Neural cell (in vitro differentiated cells): Measurements from ENCODE around the gene TMEM39A. TPM values are rescaled to one million over a fixed set of nuclear protein-coding genes. Genes with fewer than 3 reads are reported as not detected.

Experiments used
- H2AFZ ChIP-seq: fragments of 200-600, 300-800 bp; sonication (generic), shearing (Covaris generic); 2 replicates; pipeline ENCODE4 v1.6.0; 2014; ENCODE audit warnings: low read depth, mild to moderate bottlenecking, antibody characterized with exemption, low read length, moderate library complexity
- H3F3A ChIP-seq: fragments of 200-600 bp; shearing (Covaris generic); 2 replicates; pipeline ENCODE4 v1.6.1; 2016; ENCODE audit warnings: mild to moderate bottlenecking, moderate library complexity, mixed read lengths, antibody characterized with exemption, low read length; ENCODE audit not compliant: insufficient read depth, poor library complexity, severe bottlenecking
- H3K27ac ChIP-seq: fragments of 200-600, 300-800 bp; sonication (generic), shearing (Covaris generic); 2 replicates; pipeline ENCODE4 v1.5.1; 2014; ENCODE audit warnings: mild to moderate bottlenecking, low read length, moderate library complexity
- H3K27me3 ChIP-seq: fragments of 300-800, 200-600 bp; sonication (generic), shearing (Covaris generic); 2 replicates; pipeline ENCODE4 v1.6.0; 2014; ENCODE audit warnings: mild to moderate bottlenecking, low read depth, low read length, moderate library complexity; ENCODE audit not compliant: insufficient read depth
- H3K36me3 ChIP-seq: fragments of 300-800, 200-600 bp; sonication (generic), shearing (Covaris generic); 2 replicates; pipeline ENCODE4 v1.5.1; 2014; ENCODE audit warnings: mild to moderate bottlenecking, antibody characterized with exemption, low read length, moderate library complexity; ENCODE audit not compliant: insufficient read depth
- H3K4me2 ChIP-seq: fragments of 300-800, 200-600 bp; sonication (generic), shearing (Covaris generic); 2 replicates; pipeline ENCODE4 v1.6.0; 2014; ENCODE audit warnings: mild to moderate bottlenecking, low read length
- H3K4me3 ChIP-seq: fragments of 300-800, 200-600 bp; sonication (generic), shearing (Covaris generic); 2 replicates; pipeline ENCODE4 v1.5.1; 2014; ENCODE audit warnings: mild to moderate bottlenecking, low read length, moderate library complexity
- H3K79me2 ChIP-seq: fragments of 200-600 bp; shearing (Covaris generic); replicated peaks from 2 replicates; pipeline ENCODE4 v1.6.0; 2014; ENCODE audit warnings: mild to moderate bottlenecking, low read length, moderate library complexity; ENCODE audit not compliant: insufficient read depth
- H3K9ac ChIP-seq: fragments of 300-800, 200-600 bp; sonication (generic), shearing (Covaris generic); 2 replicates; pipeline ENCODE4 v1.6.1; 2016; ENCODE audit warnings: mild to moderate bottlenecking, low read length, mixed read lengths
- H3K9me2 ChIP-seq: fragments of 200-600 bp; shearing (Covaris generic); 2 replicates; pipeline ENCODE4 v1.6.1; 2016; ENCODE audit warnings: mild to moderate bottlenecking, low read length, mixed read lengths; ENCODE audit not compliant: insufficient read depth
- H3K9me3 ChIP-seq: fragments of 200-600, 300-800 bp; sonication (generic), shearing (Covaris generic); 2 replicates; pipeline ENCODE4 v1.6.1; 2016; ENCODE audit warnings: mild to moderate bottlenecking, mixed run types, low read length, moderate library complexity, mixed read lengths
- H4K20me1 ChIP-seq: fragments of 200-600 bp; shearing (Covaris generic); 2 replicates; pipeline ENCODE4 v1.6.1; 2016; ENCODE audit warnings: mild to moderate bottlenecking, mixed run types; ENCODE audit not compliant: insufficient read depth
- CTCF ChIP-seq: fragments of 450-650 bp; IDR thresholded peaks from 2 replicates; pipeline ENCODE4 v1.5.1; 2014; ENCODE audit warnings: antibody characterized with exemption, mild to moderate bottlenecking, moderate library complexity; ENCODE audit not compliant: poor library complexity, severe bottlenecking
- EP300 ChIP-seq: fragments of 450-650 bp; conservative IDR thresholded peaks from 2 replicates; pipeline ENCODE4 v1.6.1; 2014; ENCODE audit warnings: antibody characterized with exemption, mild to moderate bottlenecking, moderate library complexity; ENCODE audit not compliant: poor library complexity, severe bottlenecking
- EZH2 ChIP-seq: fragments of 200-600, 300-800 bp; shearing (Covaris generic), sonication (generic); IDR thresholded peaks from 2 replicates; pipeline ENCODE4 v1.6.1; 2014; ENCODE audit warnings: antibody characterized with exemption, low read length, borderline replicate concordance, mild to moderate bottlenecking; ENCODE audit not compliant: insufficient read depth, poor library complexity, severe bottlenecking
- MXI1 ChIP-seq: fragments of 450-650 bp; conservative IDR thresholded peaks from 2 replicates; pipeline ENCODE4 v1.6.1; 2014; ENCODE audit warnings: antibody characterized with exemption, mild to moderate bottlenecking; ENCODE audit not compliant: poor library complexity, severe bottlenecking
- POLR2AphosphoS5 ChIP-seq: IDR thresholded peaks from 2 replicates; pipeline ENCODE4 v1.6.1; 2012
- RAD21 ChIP-seq: fragments of 450-650 bp; conservative IDR thresholded peaks from 2 replicates; pipeline ENCODE4 v1.6.1; 2014; ENCODE audit warnings: antibody characterized with exemption, mild to moderate bottlenecking, moderate library complexity
- SMC3 ChIP-seq: fragments of 450-650 bp; conservative IDR thresholded peaks from 2 replicates; pipeline ENCODE4 v1.6.1; 2014; ENCODE audit warnings: antibody characterized with exemption, mild to moderate bottlenecking, moderate library complexity; ENCODE audit not compliant: poor library complexity
- TAF1 ChIP-seq: IDR thresholded peaks from 2 replicates; pipeline ENCODE4 v1.6.1; 2012; ENCODE audit warnings: low read depth
- polyA plus RNA-seq: library from polyadenylated mRNA; depleted of rRNA; stranded (reverse); fragments of >200 nt; gene quantifications from 2 replicates; pipeline ENCODE4 v1.2.3, GENCODE V29; 2014
- TF ChIP-seq, protein P1 (sequence below): IDR thresholded peaks from 2 replicates; pipeline ENCODE4 v1.6.1; 2012; ENCODE audit warnings: borderline replicate concordance

The TMEM39A gene
- polyA plus RNA-seq, 1 donor from 2014 or later, result 21.1 TPM

- TF ChIP-seq POLR2AphosphoS5 (no peak), EP300 (no peak), TAF1 (no peak), MXI1 (no peak), EZH2 (no peak), SMC3 (no peak), RAD21 (no peak)
- TF ChIP-seq, protein P1, sequence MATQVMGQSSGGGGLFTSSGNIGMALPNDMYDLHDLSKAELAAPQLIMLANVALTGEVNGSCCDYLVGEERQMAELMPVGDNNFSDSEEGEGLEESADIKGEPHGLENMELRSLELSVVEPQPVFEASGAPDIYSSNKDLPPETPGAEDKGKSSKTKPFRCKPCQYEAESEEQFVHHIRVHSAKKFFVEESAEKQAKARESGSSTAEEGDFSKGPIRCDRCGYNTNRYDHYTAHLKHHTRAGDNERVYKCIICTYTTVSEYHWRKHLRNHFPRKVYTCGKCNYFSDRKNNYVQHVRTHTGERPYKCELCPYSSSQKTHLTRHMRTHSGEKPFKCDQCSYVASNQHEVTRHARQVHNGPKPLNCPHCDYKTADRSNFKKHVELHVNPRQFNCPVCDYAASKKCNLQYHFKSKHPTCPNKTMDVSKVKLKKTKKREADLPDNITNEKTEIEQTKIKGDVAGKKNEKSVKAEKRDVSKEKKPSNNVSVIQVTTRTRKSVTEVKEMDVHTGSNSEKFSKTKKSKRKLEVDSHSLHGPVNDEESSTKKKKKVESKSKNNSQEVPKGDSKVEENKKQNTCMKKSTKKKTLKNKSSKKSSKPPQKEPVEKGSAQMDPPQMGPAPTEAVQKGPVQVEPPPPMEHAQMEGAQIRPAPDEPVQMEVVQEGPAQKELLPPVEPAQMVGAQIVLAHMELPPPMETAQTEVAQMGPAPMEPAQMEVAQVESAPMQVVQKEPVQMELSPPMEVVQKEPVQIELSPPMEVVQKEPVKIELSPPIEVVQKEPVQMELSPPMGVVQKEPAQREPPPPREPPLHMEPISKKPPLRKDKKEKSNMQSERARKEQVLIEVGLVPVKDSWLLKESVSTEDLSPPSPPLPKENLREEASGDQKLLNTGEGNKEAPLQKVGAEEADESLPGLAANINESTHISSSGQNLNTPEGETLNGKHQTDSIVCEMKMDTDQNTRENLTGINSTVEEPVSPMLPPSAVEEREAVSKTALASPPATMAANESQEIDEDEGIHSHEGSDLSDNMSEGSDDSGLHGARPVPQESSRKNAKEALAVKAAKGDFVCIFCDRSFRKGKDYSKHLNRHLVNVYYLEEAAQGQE, result no peak
- H3K36me3 ChIP-seq, result peaks cover 8% of the 10 kb centered on the region
- H3K9me3 ChIP-seq, result no peaks in the 10 kb centered on the region
- no peaks in the 10 kb centered on the region for H3K9me2 ChIP-seq
- no peak overlapping the region for H2AFZ ChIP-seq
- H3K27me3 ChIP-seq, result no peaks in the 10 kb centered on the region
- H4K20me1 ChIP-seq, result no peaks in the 10 kb centered on the region
- H3K4me2 ChIP-seq, result no peak overlapping the region
- no peak overlapping the region for H3K27ac ChIP-seq
- H3K4me3 ChIP-seq, result no peak overlapping the region
- no peaks in the 10 kb centered on the region for H3F3A ChIP-seq
- H3K79me2 ChIP-seq, result no peaks in the 10 kb centered on the region
- no peak overlapping the region for H3K9ac ChIP-seq
Observed at GRCh38 chr3:119483101-119483500, 19.7 kb upstream of the TMEM39A start.

GRCh38 chr3:119481079-119481478 lies 17.7 kb upstream of the TMEM39A start:
- no peaks in the 10 kb centered on the region for H4K20me1 ChIP-seq
- H3F3A ChIP-seq, result no peaks in the 10 kb centered on the region
- H3K36me3 ChIP-seq, result peaks cover 7% of the 10 kb centered on the region
- no peak overlapping the region for H2AFZ ChIP-seq
- H3K9me3 ChIP-seq, result no peaks in the 10 kb centered on the region
- no peak for TF ChIP-seq RAD21
- no peak for TF ChIP-seq POLR2AphosphoS5
- TF ChIP-seq EZH2, result no peak
- no peak for TF ChIP-seq EP300
- TF ChIP-seq MXI1, result no peak
- no peak for TF ChIP-seq TAF1
- TF ChIP-seq, protein P1, result no peak
- no peak for TF ChIP-seq CTCF
- no peak for TF ChIP-seq SMC3
- H3K9me2 ChIP-seq, result no peaks in the 10 kb centered on the region
- no peak overlapping the region for H3K27ac ChIP-seq
- H3K79me2 ChIP-seq, result no peaks in the 10 kb centered on the region
- no peak overlapping the region for H3K9ac ChIP-seq
- H3K4me3 ChIP-seq, result no peak overlapping the region
- H3K4me2 ChIP-seq, result no peak overlapping the region
- no peaks in the 10 kb centered on the region for H3K27me3 ChIP-seq
